H1 (cell line): Measurements from ENCODE around the gene SYNPO. TPM values are rescaled to one million over a fixed set of nuclear protein-coding genes. Genes with fewer than 3 reads are reported as not detected.

Source experiments
- CTCF ChIA-PET: fragments of 300-600 bp; sonication (Branson Sonifier 250); formaldehyde crosslinking; loops from one replicate; lab custom pipeline; 2021; ENCODE audit not compliant: partially characterized antibody; lab: Charles Lee
- POLR2A ChIA-PET: fragments of 300-600 bp; sonication (Branson Sonifier 250); formaldehyde crosslinking; loops from one replicate; lab custom pipeline; 2021; ENCODE audit warnings: inconsistent platforms; ENCODE audit not compliant: partially characterized antibody; lab: Charles Lee
- DNase-seq, 2 experiments: peaks; one replicate each; pipeline versions ENCODE4 v3.0.0 to v3.0.0-alpha.2; 2010 to 2022; ENCODE audit warnings: low spot score in 2 of 2, low read depth in 1 of 2, mixed read lengths in 1 of 2
- FAIRE-seq: peaks from 2 replicates; lab custom pipeline; 2011; peaks lifted over from hg19 to GRCh38; lab: Jason Lieb, UNC
- H2AFZ ChIP-seq: 2 replicates; pipeline ENCODE4 v1.8.1; 2012; ENCODE audit warnings: low read length, inconsistent platforms
- H2AK5ac ChIP-seq: 2 replicates; pipeline ENCODE4 v1.6.1; 2013; ENCODE audit warnings: low read depth, low read length
- H2BK120ac ChIP-seq: replicated peaks from 2 replicates; pipeline ENCODE3; 2013; ENCODE audit warnings: low read depth, low read length, inconsistent platforms
- H2BK12ac ChIP-seq: 2 replicates; pipeline ENCODE4 v1.6.1; 2013; ENCODE audit warnings: low read depth, low read length
- H2BK15ac ChIP-seq: 2 replicates; pipeline ENCODE4 v1.6.1; 2013; ENCODE audit warnings: low read length
- H2BK20ac ChIP-seq: 2 replicates; pipeline ENCODE4 v1.6.1; 2013; ENCODE audit warnings: low read length
- H2BK5ac ChIP-seq: 2 replicates; pipeline ENCODE4 v1.6.1; 2013; ENCODE audit warnings: low read depth, low read length
- H3K14ac ChIP-seq: 2 replicates; pipeline ENCODE4 v1.6.1; 2013; ENCODE audit warnings: inconsistent platforms; ENCODE audit not compliant: insufficient read length
- H3K18ac ChIP-seq: 2 replicates; pipeline ENCODE4 v1.6.1; 2013; ENCODE audit warnings: low read length; ENCODE audit errors: extremely low read depth
- H3K23ac ChIP-seq: 2 replicates; pipeline ENCODE4 v1.6.1; 2013; ENCODE audit warnings: inconsistent platforms; ENCODE audit not compliant: insufficient read length
- H3K23me2 ChIP-seq: 2 replicates; pipeline ENCODE4 v1.6.1; 2013; ENCODE audit warnings: low read depth, low read length
- H3K27ac ChIP-seq: 2 replicates; pipeline ENCODE4 v1.6.1; 2011; ENCODE audit warnings: low read depth, low read length, inconsistent platforms
- H3K27me3 ChIP-seq, 4 experiments: replicated peaks in 1 of 4; 1 replicate in 1 of 4; 2 replicates in 3 of 4; pipeline versions ENCODE4 v1.6.1 to v1.8.1; 2011 to 2013; ENCODE audit warnings: low read length in 3 of 4, mild to moderate bottlenecking in 3 of 4, inconsistent platforms in 2 of 4, mixed read lengths in 2 of 4, moderate library complexity in 1 of 4; ENCODE audit not compliant: control insufficient read depth in 3 of 4, insufficient read depth in 3 of 4; ENCODE audit errors: extremely low read depth in 1 of 4
- H3K36me3 ChIP-seq, 4 experiments: 2 replicates each; pipeline versions ENCODE4 v1.6.1 to v1.8.1; 2011 to 2013; ENCODE audit warnings: mild to moderate bottlenecking in 4 of 4, low read length in 3 of 4, moderate library complexity in 2 of 4, control low read depth in 1 of 4, inconsistent platforms in 1 of 4; ENCODE audit not compliant: insufficient read depth in 4 of 4, control insufficient read depth in 2 of 4
- H3K4ac ChIP-seq: replicated peaks from 2 replicates; pipeline ENCODE3; 2013; ENCODE audit warnings: low read length, low read depth, mixed read lengths, inconsistent platforms; ENCODE audit not compliant: insufficient read length
- H3K4me1 ChIP-seq, 4 experiments: replicated peaks in 1 of 4; 1 replicate in 1 of 4; 2 replicates in 3 of 4; pipeline versions ENCODE4 v1.6.1 to v1.8.1; 2011 to 2013; ENCODE audit warnings: low read length in 3 of 4, inconsistent platforms in 2 of 4, mixed read lengths in 1 of 4; ENCODE audit not compliant: insufficient read depth in 4 of 4, control insufficient read depth in 3 of 4
- H3K4me2 ChIP-seq, 2 experiments: 2 replicates each; pipeline versions ENCODE4 v1.6.1 to v1.8.1; 2011 to 2013; ENCODE audit warnings: low read depth in 2 of 2, low read length in 2 of 2, control low read depth in 1 of 2, inconsistent platforms in 1 of 2, mild to moderate bottlenecking in 1 of 2; ENCODE audit not compliant: insufficient read depth in 1 of 2
- H3K4me3 ChIP-seq, 4 experiments: fragments of 200-600, 300-600 bp in 1 of 4; sonication (generic), shearing (Covaris generic), sonication (Bioruptor Twin) in 1 of 4; 2 replicates each; pipeline versions ENCODE4 v1.5.1 to v1.8.1; 2011 to 2016; ENCODE audit warnings: low read length in 4 of 4, low read depth in 3 of 4, control low read depth in 2 of 4, inconsistent platforms in 2 of 4, mild to moderate bottlenecking in 2 of 4, mixed read lengths in 1 of 4, moderate library complexity in 1 of 4; ENCODE audit not compliant: insufficient read depth in 2 of 4; ENCODE audit errors: extremely low read depth in 1 of 4
- H3K56ac ChIP-seq: replicated peaks from 2 replicates; pipeline ENCODE3; 2013; ENCODE audit warnings: low read depth, mild to moderate bottlenecking, mixed read lengths, low read length, inconsistent platforms; ENCODE audit not compliant: insufficient read length
- H3K79me1 ChIP-seq: 2 replicates; pipeline ENCODE4 v1.6.1; 2013; ENCODE audit warnings: low read depth, low read length, control low read depth
- H3K79me2 ChIP-seq, 2 experiments: 2 replicates each; pipeline versions ENCODE4 v1.6.1 to v1.8.1; 2012 to 2013; ENCODE audit warnings: low read length in 2 of 2, mild to moderate bottlenecking in 2 of 2, inconsistent platforms in 1 of 2; ENCODE audit not compliant: insufficient read depth in 2 of 2, control insufficient read depth in 1 of 2
- H3K9ac ChIP-seq, 4 experiments: replicated peaks in 1 of 4; 1 replicate in 1 of 4; 2 replicates in 3 of 4; pipeline versions ENCODE4 v1.6.1 to v1.8.1; 2011 to 2013; ENCODE audit warnings: low read depth in 3 of 4, low read length in 3 of 4, control low read depth in 2 of 4, mild to moderate bottlenecking in 2 of 4, moderate library complexity in 2 of 4, inconsistent platforms in 1 of 4; ENCODE audit errors: extremely low read depth in 1 of 4
- H3K9me3 ChIP-seq, 2 experiments: 2 replicates each; pipeline versions ENCODE4 v1.6.1 to v1.8.1; 2012 to 2013; ENCODE audit warnings: mild to moderate bottlenecking in 2 of 2, moderate library complexity in 2 of 2, control low read depth in 1 of 2, inconsistent platforms in 1 of 2, low read depth in 1 of 2, low read length in 1 of 2, mixed read lengths in 1 of 2; ENCODE audit not compliant: insufficient read depth in 2 of 2
- H4K20me1 ChIP-seq, 2 experiments: replicated peaks in 1 of 2; 2 replicates each; pipeline versions ENCODE3 to v1.8.1; 2011 to 2013; ENCODE audit warnings: inconsistent platforms in 2 of 2, low read length in 2 of 2, mild to moderate bottlenecking in 1 of 2; ENCODE audit not compliant: insufficient read depth in 2 of 2, control insufficient read depth in 1 of 2
- H4K5ac ChIP-seq: 2 replicates; pipeline ENCODE4 v1.6.1; 2013; ENCODE audit warnings: low read length, low read depth, mixed read lengths, inconsistent platforms; ENCODE audit not compliant: insufficient read length
- H4K8ac ChIP-seq: 2 replicates; pipeline ENCODE4 v1.8.0; 2013; ENCODE audit warnings: mild to moderate bottlenecking, moderate library complexity, low read length, inconsistent platforms; ENCODE audit not compliant: insufficient read depth; ENCODE audit errors: extremely low read depth
- H4K91ac ChIP-seq: replicated peaks from 2 replicates; pipeline ENCODE3; 2013; ENCODE audit warnings: low read length, mixed read lengths, inconsistent platforms; ENCODE audit not compliant: insufficient read length
- BCL11A ChIP-seq, 2 experiments: IDR thresholded peaks; one replicate each; pipeline ENCODE4 v1.6.1; 2011; ENCODE audit warnings: low read depth in 2 of 2, low read length in 2 of 2, mild to moderate bottlenecking in 2 of 2
- CEBPB ChIP-seq: IDR thresholded peaks from 2 replicates; pipeline ENCODE4 v1.6.1; 2012; ENCODE audit warnings: low read depth, low read length
- EGR1 ChIP-seq: IDR thresholded peaks from 2 replicates; pipeline ENCODE4 v1.6.1; 2011; ENCODE audit warnings: low read depth, low read length, borderline replicate concordance
- POLR2A ChIP-seq, 2 experiments: IDR thresholded peaks; 1 replicate in 1 of 2; 2 replicates in 1 of 2; pipeline ENCODE4 v1.6.1; 2011; ENCODE audit warnings: low read depth in 2 of 2, low read length in 2 of 2, mild to moderate bottlenecking in 2 of 2; ENCODE audit errors: control extremely low read depth in 1 of 2
- SIN3A ChIP-seq, 2 experiments: IDR thresholded peaks in 1 of 2; conservative IDR thresholded peaks in 1 of 2; 2 replicates each; pipeline ENCODE4 v1.6.1; 2011 to 2012; ENCODE audit warnings: low read length in 2 of 2, improper control_type of control experiment in 1 of 2, low read depth in 1 of 2, mild to moderate bottlenecking in 1 of 2
- SP2 ChIP-seq: IDR thresholded peaks from 2 replicates; pipeline ENCODE4 v1.6.1; 2012; ENCODE audit warnings: mild to moderate bottlenecking, low read length, inconsistent platforms
- YY1 ChIP-seq: IDR thresholded peaks from 2 replicates; pipeline ENCODE4 v1.6.1; 2011; ENCODE audit warnings: low read depth, mild to moderate bottlenecking, low read length
- WGBS, 2 experiments: shearing (Covaris generic) in 1 of 2; methylation state at CpG; one replicate each; pipeline versions ENCODE4 v1.1.6 to v1.1.7; 2013 to 2015; ENCODE audit warnings: low lambda C conversion rate in 2 of 2, mixed read lengths in 2 of 2, inconsistent platforms in 1 of 2, low coverage in 1 of 2, missing lambda C conversion rate in 1 of 2; ENCODE audit not compliant: insufficient replicate concordance in 2 of 2, insufficient coverage in 1 of 2, insufficient read length in 1 of 2; ENCODE audit errors: extremely low coverage in 1 of 2, missing lambda C conversion rate in 1 of 2; 5-methylcytosine and 5-hydroxymethylcytosine counted together
- polyA plus RNA-seq, 7 experiments: library from polyadenylated mRNA; depleted of rRNA in 3 of 7; stranded (reverse) in 5 of 7; unstranded in 2 of 7; fragments of >200 nt in 5 of 7; fragments of 200-250 nt in 2 of 7; gene quantifications; 1 replicate in 5 of 7; 2 replicates in 1 of 7; 4 replicates in 1 of 7; pipeline versions ENCODE4 v1.2.1 to v1.2.3, GENCODE V29; 2011 to 2013; ENCODE audit warnings: missing spikeins in 2 of 7, mixed read lengths in 2 of 7
- total RNA-seq: library from RNA; stranded (reverse); fragmentation: NEBNext Ultra II Directional; extraction: Animal tissue kit (Norgen Biotek cat#: 25700); gene quantifications from 2 replicates; pipeline ENCODE4 v1.2.1, GENCODE V29; 2021
- TF ChIP-seq, protein P1 (sequence below): IDR thresholded peaks from 2 replicates; pipeline ENCODE4 v1.6.1; 2012; ENCODE audit warnings: inconsistent platforms
- TF ChIP-seq, protein P2 (sequence below), 3 experiments: IDR thresholded peaks; 1 replicate in 2 of 3; 2 replicates in 1 of 3; pipeline versions ENCODE4 v1.5.1 to v1.6.1; 2011; ENCODE audit warnings: low read length in 3 of 3, mild to moderate bottlenecking in 3 of 3, inconsistent platforms in 2 of 3, low read depth in 1 of 3, moderate library complexity in 1 of 3; ENCODE audit not compliant: insufficient read depth in 1 of 3; ENCODE audit errors: control extremely low read depth in 1 of 3

SYNPO gene
- total and polyA plus RNA-seq, 2 of the 8 experiments (the other 6 are each of a cell fraction or from before 2014, with no cell fraction given), result 2.3 TPM

DNA sequence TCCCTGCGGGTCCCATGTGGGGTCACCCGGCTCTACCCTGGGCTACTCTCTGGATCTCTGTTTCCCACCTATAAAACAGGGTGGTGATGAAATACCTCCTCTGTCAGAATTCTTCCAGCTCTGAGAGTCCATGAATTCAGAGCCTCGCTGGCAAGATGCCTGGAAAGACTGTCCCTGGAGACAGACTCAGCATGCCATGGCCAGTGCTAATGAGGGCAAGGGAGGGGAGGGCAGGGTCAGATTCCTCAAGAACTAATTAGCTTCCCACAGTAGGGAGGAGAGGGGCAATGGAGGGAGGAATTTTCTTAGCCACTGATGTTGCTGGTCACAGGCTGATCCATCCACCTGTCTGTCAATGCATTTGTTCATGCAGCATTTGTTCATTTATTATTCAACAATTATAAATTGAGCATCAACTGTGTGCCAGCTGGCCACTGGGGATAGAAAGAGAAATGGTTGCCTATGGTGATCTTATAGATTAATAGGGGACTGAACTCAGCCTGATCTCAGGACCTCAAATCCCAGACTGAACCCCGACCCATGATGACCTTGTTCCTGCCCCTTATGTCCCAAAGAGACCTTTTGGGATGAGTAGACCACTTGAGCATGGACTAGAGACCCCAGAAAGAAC lies 4.7 kb downstream of the SYNPO start:
- Histone ChIP-seq H3K4me2 (no peak overlapping the region), H2BK12ac (0 out of 2 replicates have a peak overlapping the region, but pooled peaks have one; percentile 0), H3K14ac (no peak overlapping the region), H2BK120ac (no peak overlapping the region), H3K4me3 (no peak overlapping the region), H2BK5ac (no peak overlapping the region), H2BK15ac (no peak overlapping the region), H3K79me2 (no peaks in the 10 kb centered on the region), H3K9me3 (no peaks in the 10 kb centered on the region), H2AK5ac (no peak overlapping the region), H3K79me1 (no peaks in the 10 kb centered on the region), H2BK20ac (peak overlapping the region; percentile 6; the same call in 1 of the 2 replicates), H3K27me3 (no peaks in the 10 kb centered on the region), H3K56ac (no peak overlapping the region), H3K9ac (no peak overlapping the region), H4K5ac (no peak overlapping the region), H4K8ac (no peak overlapping the region), H2AFZ (no peak overlapping the region), H4K91ac (no peak overlapping the region), H3K36me3 (no peaks in the 10 kb centered on the region), H3K18ac (no peak overlapping the region; the same call in 1 of the 2 replicates), H3K4me1 (peaks cover 0 to 9% (median 8%) of the 10 kb centered on the region in 4 experiments; a peak in 5 of 7 replicates), H3K27ac (no peak overlapping the region), H3K4ac (no peak overlapping the region), H3K23me2 (no peaks in the 10 kb centered on the region), H4K20me1 (no peaks in the 10 kb centered on the region), H3K23ac (no peak overlapping the region)
- CTCF ChIA-PET, result interaction anchor here (1.0 to 18.4 kb wide), 15 partner anchors 11 to 155 kb away, joined by 3 to 247 read pairs (median 4); partner anchors contain the start of genes MYOZ3 and RBM22
- no peak for DNase-seq
- 70% methylated on average over 4 of the region's 4 CpGs; no CpG with 5 or more reads in 1 of the 2 experiments for WGBS, 2 experiments
- POLR2A ChIA-PET, result interaction anchor here (1.0 to 1.6 kb wide), 4 partner anchors 8 to 56 kb away, joined by 3 to 5 read pairs (median 4); partner anchors contain the start of gene RBM22
- no peak for FAIRE-seq
- TF ChIP-seq SP2, result no peak
- TF ChIP-seq SIN3A (conservative IDR thresholded peaks at IDR 0.05 in 1 of 2, IDR thresholded peaks at IDR 0.05 in 1 of 2; ENCODE audit: low read depth in 1 of 2, low read length in 2 of 2), result no peak
- TF ChIP-seq POLR2A (IDR thresholded peaks at IDR 0.05; ENCODE audit: control extremely low read depth in 1 of 2, low read depth in 2 of 2, low read length in 2 of 2), result no peak
- no peak for TF ChIP-seq YY1
- TF ChIP-seq, protein P1, sequence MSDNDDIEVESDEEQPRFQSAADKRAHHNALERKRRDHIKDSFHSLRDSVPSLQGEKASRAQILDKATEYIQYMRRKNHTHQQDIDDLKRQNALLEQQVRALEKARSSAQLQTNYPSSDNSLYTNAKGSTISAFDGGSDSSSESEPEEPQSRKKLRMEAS, result no peak
- TF ChIP-seq BCL11A (IDR thresholded peaks at IDR 0.05; ENCODE audit: low read depth in 2 of 2, low read length in 2 of 2), result no peak
- no peak for TF ChIP-seq EGR1
- TF ChIP-seq CEBPB, result no peak
- TF ChIP-seq, protein P2, sequence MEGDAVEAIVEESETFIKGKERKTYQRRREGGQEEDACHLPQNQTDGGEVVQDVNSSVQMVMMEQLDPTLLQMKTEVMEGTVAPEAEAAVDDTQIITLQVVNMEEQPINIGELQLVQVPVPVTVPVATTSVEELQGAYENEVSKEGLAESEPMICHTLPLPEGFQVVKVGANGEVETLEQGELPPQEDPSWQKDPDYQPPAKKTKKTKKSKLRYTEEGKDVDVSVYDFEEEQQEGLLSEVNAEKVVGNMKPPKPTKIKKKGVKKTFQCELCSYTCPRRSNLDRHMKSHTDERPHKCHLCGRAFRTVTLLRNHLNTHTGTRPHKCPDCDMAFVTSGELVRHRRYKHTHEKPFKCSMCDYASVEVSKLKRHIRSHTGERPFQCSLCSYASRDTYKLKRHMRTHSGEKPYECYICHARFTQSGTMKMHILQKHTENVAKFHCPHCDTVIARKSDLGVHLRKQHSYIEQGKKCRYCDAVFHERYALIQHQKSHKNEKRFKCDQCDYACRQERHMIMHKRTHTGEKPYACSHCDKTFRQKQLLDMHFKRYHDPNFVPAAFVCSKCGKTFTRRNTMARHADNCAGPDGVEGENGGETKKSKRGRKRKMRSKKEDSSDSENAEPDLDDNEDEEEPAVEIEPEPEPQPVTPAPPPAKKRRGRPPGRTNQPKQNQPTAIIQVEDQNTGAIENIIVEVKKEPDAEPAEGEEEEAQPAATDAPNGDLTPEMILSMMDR (IDR thresholded peaks at IDR 0.05; ENCODE audit: control extremely low read depth in 1 of 3, insufficient read depth in 1 of 3, low read depth in 1 of 3, low read length in 3 of 3), result no peak
